Keratinocyte (primary cell): ENCODE results near the gene NINJ2. TPM values are rescaled to one million over a fixed set of nuclear protein-coding genes. Genes with fewer than 3 reads are reported as not detected.
"Not testable (repeated sequence)": the region's sequence is repeated elsewhere in the genome, so short reads cannot be mapped to it uniquely, and the experiment has no call there.

Source experiments
- DNase-seq: peaks from one replicate; pipeline ENCODE4 v3.0.0-alpha.2; 2011; ENCODE audit warnings: low read depth, missing footprints, low spot score
- FAIRE-seq: peaks from 2 replicates; lab custom pipeline; 2011; peaks lifted over from hg19 to GRCh38; lab: Jason Lieb, UNC
- H2AFZ ChIP-seq: 2 replicates; pipeline ENCODE4 v1.6.0; 2012; ENCODE audit warnings: low read length, control low read depth, inconsistent platforms; ENCODE audit not compliant: control insufficient read depth
- H3K27ac ChIP-seq: 2 replicates; pipeline ENCODE4 v1.5.1; 2011; ENCODE audit warnings: low read length; ENCODE audit not compliant: control insufficient read depth, insufficient read depth
- H3K27me3 ChIP-seq: 3 replicates; pipeline ENCODE4 v1.6.0; 2011; ENCODE audit warnings: low read length; ENCODE audit not compliant: control insufficient read depth, insufficient read depth; ENCODE audit errors: extremely low read depth
- H3K36me3 ChIP-seq, 2 experiments: 2 replicates in 1 of 2; 3 replicates in 1 of 2; pipeline ENCODE4 v1.5.1; 2011; ENCODE audit warnings: low read length in 2 of 2, mild to moderate bottlenecking in 1 of 2; ENCODE audit not compliant: control insufficient read depth in 2 of 2, insufficient read depth in 2 of 2; ENCODE audit errors: extremely low read depth in 1 of 2
- H3K4me1 ChIP-seq: 3 replicates; pipeline ENCODE4 v1.5.1; 2011; ENCODE audit warnings: low read length; ENCODE audit not compliant: control insufficient read depth, insufficient read depth; ENCODE audit errors: extremely low read depth
- H3K4me2 ChIP-seq: 3 replicates; pipeline ENCODE4 v1.6.0; 2011; ENCODE audit warnings: low read depth, low read length; ENCODE audit not compliant: control insufficient read depth, insufficient read depth; ENCODE audit errors: extremely low read depth
- H3K4me3 ChIP-seq, 3 experiments: fragments of 200-600 bp in 1 of 3; sonication (generic) in 1 of 3; 2 replicates in 2 of 3; 3 replicates in 1 of 3; pipeline ENCODE4 v1.5.1; 2011 to 2016; ENCODE audit warnings: low read length in 3 of 3, mild to moderate bottlenecking in 3 of 3, control low read depth in 2 of 3, inconsistent platforms in 1 of 3, low read depth in 1 of 3, mixed read lengths in 1 of 3, mixed run types in 1 of 3, moderate library complexity in 1 of 3; ENCODE audit not compliant: control insufficient read depth in 2 of 3, insufficient read depth in 2 of 3; ENCODE audit errors: extremely low read depth in 1 of 3
- H3K79me2 ChIP-seq: 2 replicates; pipeline ENCODE4 v1.6.0; 2012; ENCODE audit warnings: low read length; ENCODE audit not compliant: control insufficient read depth, insufficient read depth
- H3K9ac ChIP-seq: 3 replicates; pipeline ENCODE4 v1.6.0; 2011; ENCODE audit warnings: low read length; ENCODE audit not compliant: control insufficient read depth, insufficient read depth; ENCODE audit errors: extremely low read depth
- H3K9me1 ChIP-seq: 3 replicates; pipeline ENCODE4 v1.6.0; 2011; ENCODE audit warnings: low read length; ENCODE audit not compliant: control insufficient read depth, insufficient read depth; ENCODE audit errors: extremely low read depth
- H3K9me3 ChIP-seq: 2 replicates; pipeline ENCODE4 v1.5.1; 2012; ENCODE audit warnings: low read depth, low read length; ENCODE audit not compliant: control insufficient read depth
- H4K20me1 ChIP-seq: 3 replicates; pipeline ENCODE4 v1.6.0; 2011; ENCODE audit warnings: low read length; ENCODE audit not compliant: control insufficient read depth, insufficient read depth; ENCODE audit errors: extremely low read depth
- CTCF ChIP-seq, 3 experiments: IDR thresholded peaks in 1 of 3; conservative IDR thresholded peaks in 1 of 3; optimal IDR thresholded peaks in 1 of 3; 2 replicates in 2 of 3; 3 replicates in 1 of 3; pipeline versions ENCODE3 to v1.5.1; 2011; ENCODE audit warnings: low read length in 3 of 3, mild to moderate bottlenecking in 3 of 3, moderate library complexity in 2 of 3, control low read depth in 1 of 3, inconsistent platforms in 1 of 3; ENCODE audit not compliant: insufficient read depth in 2 of 3; ENCODE audit errors: extremely low read depth in 1 of 3
- EZH2 ChIP-seq: IDR thresholded peaks from one replicate; pipeline ENCODE4 v1.6.1; 2012; ENCODE audit warnings: inconsistent platforms, mild to moderate bottlenecking, low read length, moderate library complexity
- dilution Hi-C: fragments of 300-500 bp; cut with MboI; formaldehyde crosslinking; loops from one replicate; pipeline ENCODE4 v1.7.0; 2020; ENCODE audit warnings: low sequenced_read_pairs; ENCODE audit not compliant: extremely low pct_ligation_motif_present
- polyA plus RNA-seq, 5 experiments: library from polyadenylated mRNA; depleted of rRNA in 3 of 5; stranded (reverse) in 3 of 5; stranded (forward) in 1 of 5; unstranded in 1 of 5; fragments of >200 nt; gene quantifications; 1 replicate in 1 of 5; 2 replicates in 3 of 5; 3 replicates in 1 of 5; pipeline versions ENCODE4 v1.2.1 to v1.2.3, GENCODE V29; 2011 to 2012; ENCODE audit warnings: missing spikeins in 2 of 5, low read depth in 1 of 5, low replicate concordance in 1 of 5

The NINJ2 gene
- polyA plus RNA-seq, 1 donor (not counting 4 experiments of a cell fraction or from before 2014, with no cell fraction given) = 0.58 TPM

DNA sequence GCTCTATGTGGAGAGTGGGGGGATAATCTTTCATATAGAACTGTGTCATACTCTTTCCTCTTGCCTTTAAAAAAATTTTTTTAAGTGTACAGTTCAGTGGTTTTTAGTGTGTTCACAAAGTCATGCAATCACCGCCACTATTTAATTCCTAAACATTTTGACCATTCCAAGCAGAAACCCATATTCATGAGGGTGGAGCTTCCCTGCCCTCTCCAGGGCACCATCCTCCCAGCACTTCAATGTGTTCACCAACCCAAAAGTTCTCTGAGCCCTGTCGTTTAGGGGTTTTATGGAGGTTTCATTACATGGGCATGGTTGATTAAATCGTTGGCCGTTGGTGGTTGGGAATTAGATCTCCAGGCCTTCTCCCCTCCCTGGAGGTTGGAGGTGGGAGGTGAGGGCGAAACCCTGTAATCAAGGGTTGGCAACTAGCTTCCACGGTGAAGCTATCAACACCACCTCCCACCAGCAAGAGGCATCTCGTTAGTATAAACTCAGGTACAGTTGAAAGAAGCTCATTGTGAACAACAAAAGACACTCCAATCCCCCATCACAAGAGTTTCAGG lies 46.3 kb upstream of the NINJ2 start:
- H3K9me1 ChIP-seq = no peaks in the 10 kb centered on the region
- H3K9ac ChIP-seq = no peak overlapping the region
- dilution Hi-C loops = no loop called here
- no peaks in the 10 kb centered on the region for H3K36me3 ChIP-seq
- no peaks in the 10 kb centered on the region for H3K9me3 ChIP-seq
- TF ChIP-seq CTCF (optimal IDR thresholded peaks at IDR 0.05 in 1 of 3, IDR thresholded peaks at IDR 0.05 in 1 of 3, conservative IDR thresholded peaks at IDR 0.05 in 1 of 3; ENCODE audit: extremely low read depth in 1 of 3, insufficient read depth in 2 of 3, low read length in 3 of 3) (no peak), EZH2 (no peak)
- H4K20me1 ChIP-seq = no peaks in the 10 kb centered on the region
- no peak overlapping the region for H2AFZ ChIP-seq
- no peak overlapping the region for H3K4me2 ChIP-seq
- no peak for DNase-seq
- peaks cover 5% of the 10 kb centered on the region for H3K4me1 ChIP-seq
- no peaks in the 10 kb centered on the region for H3K27me3 ChIP-seq
- H3K79me2 ChIP-seq = no peaks in the 10 kb centered on the region
- H3K4me3 ChIP-seq = no peak overlapping the region
- no peak overlapping the region for H3K27ac ChIP-seq
- FAIRE-seq = no peak

GRCh38 chr12:708084-708483 lies 44.8 kb upstream of the NINJ2 start:
- dilution Hi-C loops, H3K79me2 ChIP-seq, H3K9me3 ChIP-seq, H3K27ac ChIP-seq, H3K4me3 ChIP-seq, H4K20me1 ChIP-seq, DNase-seq, FAIRE-seq, H3K9me1 ChIP-seq, H3K4me2 ChIP-seq, H3K4me1 ChIP-seq, H3K27me3 ChIP-seq, H3K36me3 ChIP-seq, H2AFZ ChIP-seq, H3K9ac ChIP-seq: not testable (repeated sequence)
